ENCODE measurements around the gene DCXR. TPM values are rescaled to one million over a fixed set of nuclear protein-coding genes. Genes with fewer than 3 reads are reported as not detected.

DCXR gene
- total and polyA plus RNA-seq, 2 of the 13 experiments (the other 11 are each of a cell fraction or from before 2014, with no cell fraction given): 287 to 311 TPM

GRCh38 chr17:82000803-82001570 is 36.5 kb downstream of the DCXR start (continued):
- TF ChIP-seq, protein P1, sequence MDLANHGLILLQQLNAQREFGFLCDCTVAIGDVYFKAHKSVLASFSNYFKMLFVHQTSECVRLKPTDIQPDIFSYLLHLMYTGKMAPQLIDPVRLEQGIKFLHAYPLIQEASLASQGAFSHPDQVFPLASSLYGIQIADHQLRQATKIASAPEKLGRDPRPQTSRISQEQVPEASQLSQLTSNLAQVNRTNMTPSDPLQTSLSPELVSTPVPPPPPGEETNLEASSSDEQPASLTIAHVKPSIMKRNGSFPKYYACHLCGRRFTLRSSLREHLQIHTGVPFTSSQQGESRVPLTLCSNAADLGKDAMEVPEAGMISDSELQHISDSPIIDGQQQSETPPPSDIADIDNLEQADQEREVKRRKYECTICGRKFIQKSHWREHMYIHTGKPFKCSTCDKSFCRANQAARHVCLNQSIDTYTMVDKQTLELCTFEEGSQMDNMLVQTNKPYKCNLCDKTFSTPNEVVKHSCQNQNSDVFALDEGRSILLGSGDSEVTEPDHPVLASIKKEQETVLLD (CRISPR knock-in tag; IDR thresholded peaks at IDR 0.05; ENCODE audit: low read depth): peak; percentile 83; the same call in 1 of the 2 replicates
- TF ChIP-seq REPIN1 (CRISPR knock-in tag; IDR thresholded peaks at IDR 0.05; ENCODE audit: borderline replicate concordance, low read depth) (peak; percentile 96), HDAC1 (CRISPR knock-in tag; IDR thresholded peaks at IDR 0.05) (peak; percentile 95), NR1H2 (CRISPR knock-in tag; IDR thresholded peaks at IDR 0.05; ENCODE audit: borderline replicate concordance, low read depth) (no peak; the same call in 1 of the 2 replicates), SIN3A (IDR thresholded peaks at IDR 0.05; ENCODE audit: borderline replicate concordance, low read depth, low read length) (peak; percentile 19; the same call in 1 of the 2 replicates), POGK (CRISPR knock-in tag; conservative IDR thresholded peaks at IDR 0.05) (peak; percentile 2; the same call in 1 of the 2 replicates), SMAD1 (CRISPR knock-in tag; IDR thresholded peaks at IDR 0.05; ENCODE audit: borderline replicate concordance, low read depth) (no peak), FOXO4 (CRISPR knock-in tag; conservative IDR thresholded peaks at IDR 0.05) (no peak), KDM4B (CRISPR knock-in tag; IDR thresholded peaks at IDR 0.05) (peak; percentile 97), ZNF770 (CRISPR knock-in tag; IDR thresholded peaks at IDR 0.05) (peak; percentile 90), ZNF558 (CRISPR knock-in tag; IDR thresholded peaks at IDR 0.05; ENCODE audit: borderline replicate concordance) (no peak; the same call in none of the 2 replicates), ZBTB42 (CRISPR knock-in tag; IDR thresholded peaks at IDR 0.05) (peak; percentile 60; the same call in 1 of the 2 replicates), DNMT3B (CRISPR knock-in tag; conservative IDR thresholded peaks at IDR 0.05) (no peak; the same call in 1 of the 2 replicates), ZNF530 (CRISPR knock-in tag; IDR thresholded peaks at IDR 0.05; ENCODE audit: low read depth) (0 out of 2 replicates have a peak, but pooled peaks have one; percentile 66), RFXANK (CRISPR knock-in tag; IDR thresholded peaks at IDR 0.05) (no peak), ZNF367 (CRISPR knock-in tag; IDR thresholded peaks at IDR 0.05; ENCODE audit: borderline replicate concordance) (peak; percentile 91; the same call in 1 of the 2 replicates), FOXA1 (IDR thresholded peaks at IDR 0.05) (no peak), FOXA1 (CRISPR knock-in tag; IDR thresholded peaks at IDR 0.05) (peak; percentile 39; the same call in 1 of the 2 replicates), ZNF446 (CRISPR knock-in tag; IDR thresholded peaks at IDR 0.05) (peak; percentile 81; the same call in 1 of the 2 replicates)
- TF ChIP-seq, protein P2, sequence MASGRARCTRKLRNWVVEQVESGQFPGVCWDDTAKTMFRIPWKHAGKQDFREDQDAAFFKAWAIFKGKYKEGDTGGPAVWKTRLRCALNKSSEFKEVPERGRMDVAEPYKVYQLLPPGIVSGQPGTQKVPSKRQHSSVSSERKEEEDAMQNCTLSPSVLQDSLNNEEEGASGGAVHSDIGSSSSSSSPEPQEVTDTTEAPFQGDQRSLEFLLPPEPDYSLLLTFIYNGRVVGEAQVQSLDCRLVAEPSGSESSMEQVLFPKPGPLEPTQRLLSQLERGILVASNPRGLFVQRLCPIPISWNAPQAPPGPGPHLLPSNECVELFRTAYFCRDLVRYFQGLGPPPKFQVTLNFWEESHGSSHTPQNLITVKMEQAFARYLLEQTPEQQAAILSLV (CRISPR knock-in tag; IDR thresholded peaks at IDR 0.05; ENCODE audit: borderline replicate concordance): no peak; the same call in none of the 2 replicates
